Gastrocnemius medialis (tissue), 4 donors: ENCODE measurements around the gene SWT1. TPM values are rescaled to one million over a fixed set of nuclear protein-coding genes. Genes with fewer than 3 reads are reported as not detected.

ENCODE experiments used
- ATAC-seq, 2 donors: fragments of 150-250 bp; one replicate each; pipeline ENCODE4 v1.9.1; 2016
- DNase-seq, 2 donors: peaks; one replicate each; pipeline ENCODE4 v3.0.0-alpha.2; 2019
- H3K27ac ChIP-seq, 4 donors: fragments of 200-600 bp; sonication (generic); 1 replicate in 1 of 4; 2 replicates in 3 of 4; pipeline ENCODE4 v1.5.1; 2016 to 2018; ENCODE audit warnings: mild to moderate bottlenecking in 2 of 4, moderate library complexity in 1 of 4
- H3K27me3 ChIP-seq, 3 donors: fragments of 200-600 bp; sonication (generic) in 2 of 3; 1 replicate in 1 of 3; 2 replicates in 2 of 3; pipeline versions ENCODE4 v1.5.1 to v1.6.0; 2016 to 2019; ENCODE audit warnings: mild to moderate bottlenecking in 1 of 3, moderate library complexity in 1 of 3
- H3K36me3 ChIP-seq, 2 donors: fragments of 200-600 bp; sonication (generic) in 1 of 2; one replicate each; pipeline ENCODE4 v1.5.1; 2017 to 2018
- H3K4me1 ChIP-seq, 2 donors: fragments of 200-600 bp; sonication (generic) in 1 of 2; one replicate each; pipeline ENCODE4 v1.5.1; 2016 to 2017; ENCODE audit warnings: mild to moderate bottlenecking in 2 of 2
- H3K4me3 ChIP-seq, 4 donors: fragments of 200-600 bp; sonication (generic) in 3 of 4; 1 replicate in 1 of 4; 2 replicates in 3 of 4; pipeline ENCODE4 v1.5.1; 2016 to 2019; ENCODE audit warnings: mild to moderate bottlenecking in 2 of 4
- H3K9me3 ChIP-seq, 3 donors: fragments of 200-600 bp; sonication (generic) in 2 of 3; 1 replicate in 1 of 3; 2 replicates in 2 of 3; pipeline ENCODE4 v1.5.1; 2016 to 2019
- CTCF ChIP-seq, 5 experiments: fragments of 450-650 bp in 3 of 5; fragments of 200-600 bp in 2 of 5; sonication (generic) in 2 of 5; IDR thresholded peaks in 4 of 5; conservative IDR thresholded peaks in 1 of 5; 1 replicate in 4 of 5; 2 replicates in 1 of 5; pipeline ENCODE4 v1.5.1; 2016 to 2019; ENCODE audit warnings: antibody characterized with exemption in 5 of 5, mild to moderate bottlenecking in 3 of 5, moderate library complexity in 3 of 5
- POLR2A ChIP-seq, 2 donors: fragments of 450-650 bp; IDR thresholded peaks; one replicate each; pipeline ENCODE4 v1.6.1; 2017; ENCODE audit warnings: antibody characterized with exemption in 2 of 2, mild to moderate bottlenecking in 2 of 2, moderate library complexity in 2 of 2
- in situ Hi-C, 4 donors: fragments of 200-750 bp; cut with MboI; loops; one replicate each; pipeline versions ENCODE4 v1.15.0 to v1.8.0; 2017; ENCODE audit warnings: low sequenced_read_pairs in 4 of 4
- intact Hi-C: fragments of 100-400 bp; cut with DNase I; formaldehyde crosslinking; loops from one replicate; pipeline ENCODE4 v1.15.1; 2023; ENCODE audit warnings: low total_unique reads
- total RNA-seq, 4 donors: library from RNA; depleted of rRNA; stranded (reverse); fragments of >200 nt; gene quantifications; one replicate each; pipeline versions ENCODE4 v1.1.0 to v1.2.3, GENCODE V29; 2016

SWT1 gene
- total RNA-seq, 4 donors from 2014 or later, result 3.4 to 6.2 (median 4.6) TPM

DNA sequence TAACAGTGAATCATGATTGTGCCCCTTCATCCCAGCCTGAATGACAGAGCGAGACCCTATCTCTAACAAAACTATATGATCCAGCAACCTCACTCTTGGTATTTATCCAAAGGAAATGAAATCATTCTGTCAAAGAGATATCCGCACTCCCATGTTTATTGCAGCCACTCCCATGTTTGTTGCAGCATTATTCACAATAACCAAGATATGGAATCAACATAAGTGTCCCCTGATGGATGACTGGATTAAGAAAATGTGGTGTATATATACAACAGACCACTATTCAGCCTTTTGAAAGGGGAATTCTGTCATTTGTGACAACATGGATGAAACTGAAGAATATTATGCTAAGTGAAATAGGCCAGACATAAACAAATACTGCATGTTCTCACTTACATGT is 44.6 kb upstream of the SWT1 start:
- intact Hi-C loops (no loop called here), in situ Hi-C loops (no loop called here)
- TF ChIP-seq CTCF (IDR thresholded peaks at IDR 0.05 in 4 of 5, conservative IDR thresholded peaks at IDR 0.05 in 1 of 5) (no peak), POLR2A (IDR thresholded peaks at IDR 0.05) (no peak)
- Histone ChIP-seq H3K4me3 (no peak overlapping the region), H3K36me3 (no peaks in the 10 kb centered on the region), H3K27ac (no peak overlapping the region), H3K27me3 (no peaks in the 10 kb centered on the region), H3K9me3 (no peaks in the 10 kb centered on the region), H3K4me1 (no peaks in the 10 kb centered on the region)
- no peak for ATAC-seq
- DNase-seq, result no peak

DNA sequence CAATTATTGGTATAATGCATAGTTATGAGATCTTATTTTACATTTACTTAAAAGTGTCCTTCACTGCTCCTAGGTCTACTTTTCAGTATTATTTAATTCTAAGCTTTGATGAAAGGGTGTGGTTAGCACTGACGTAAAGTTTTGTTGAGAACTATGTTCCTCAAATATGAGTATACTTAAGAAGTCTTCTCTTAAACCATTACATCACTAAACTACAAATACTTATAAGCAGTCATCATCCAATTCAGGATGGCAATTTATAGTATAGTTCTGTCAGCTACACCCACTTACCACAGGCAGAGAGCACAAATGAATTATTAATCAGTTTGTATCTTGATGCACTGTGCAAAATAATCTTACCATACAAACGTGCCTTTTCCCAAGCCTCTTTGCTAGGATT is 27.3 kb upstream of the SWT1 start:
- Histone ChIP-seq H3K9me3 (no peaks in the 10 kb centered on the region), H3K4me1 (no peaks in the 10 kb centered on the region), H3K27ac (no peak overlapping the region), H3K36me3 (peaks cover 4 to 88% of the 10 kb centered on the region in 2 donors), H3K27me3 (no peaks in the 10 kb centered on the region), H3K4me3 (no peak overlapping the region)
- in situ Hi-C loops, result loop anchor here (25.0 kb wide), 2 partner anchors 1208 to 1233 kb away; no protein-coding TSS in a partner anchor
- ATAC-seq (no peak), DNase-seq (no peak)
- intact Hi-C loops, result no loop called here
- no peak for TF ChIP-seq CTCF (IDR thresholded peaks at IDR 0.05 in 4 of 5, conservative IDR thresholded peaks at IDR 0.05 in 1 of 5)
- no peak for TF ChIP-seq POLR2A (IDR thresholded peaks at IDR 0.05)

- DNase-seq, result no peak
- no peak overlapping the region for H3K27ac ChIP-seq
- in situ Hi-C loops (loop anchor here (25.0 kb wide), 2 partner anchors 1205 to 1230 kb away; no protein-coding TSS in a partner anchor), intact Hi-C loops (no loop called here)
- no peak overlapping the region for H3K4me3 ChIP-seq
- no peak for ATAC-seq
- no peaks in the 10 kb centered on the region for H3K27me3 ChIP-seq
- H3K4me1 ChIP-seq, result no peaks in the 10 kb centered on the region
- peaks cover 4 to 83% of the 10 kb centered on the region in 2 donors for H3K36me3 ChIP-seq
- H3K9me3 ChIP-seq, result no peaks in the 10 kb centered on the region
- no peak for TF ChIP-seq CTCF (IDR thresholded peaks at IDR 0.05 in 4 of 5, conservative IDR thresholded peaks at IDR 0.05 in 1 of 5)
Measured at GRCh38 chr1:185132534-185132933, 24.4 kb upstream of the SWT1 start.

DNA sequence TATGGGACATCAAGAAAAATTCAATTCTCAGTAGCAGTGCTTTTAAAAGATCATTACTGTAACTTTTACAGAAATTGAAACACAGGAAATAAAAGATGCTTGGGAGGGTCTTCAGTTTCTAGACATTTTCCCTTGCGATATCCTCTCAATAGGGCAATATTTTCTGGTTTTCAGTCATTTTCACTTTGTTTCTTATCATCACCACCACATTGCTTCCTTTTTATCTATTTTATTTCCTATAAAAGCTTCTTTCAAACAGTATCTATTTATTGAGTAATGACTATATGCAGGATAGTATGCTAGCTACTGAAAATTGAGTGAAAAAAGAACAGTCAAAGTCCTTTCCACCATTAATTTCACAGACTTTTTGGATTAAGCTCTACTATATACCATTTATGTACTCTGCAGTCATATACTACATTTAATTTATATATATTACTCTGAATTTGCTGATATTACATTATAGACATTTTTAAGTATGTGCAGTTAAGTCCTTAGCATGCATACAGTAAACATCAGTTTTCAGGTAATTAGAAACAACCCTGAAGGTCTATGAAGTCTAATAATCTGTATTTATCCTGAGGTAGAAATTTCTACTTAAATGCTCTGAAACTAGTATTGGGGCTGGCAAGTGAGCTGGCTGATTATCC is 18.9 kb upstream of the SWT1 start:
- Histone ChIP-seq H3K36me3 (peaks cover 0 to 66% of the 10 kb centered on the region in 2 donors), H3K4me3 (no peak overlapping the region), H3K27ac (no peak overlapping the region), H3K4me1 (no peaks in the 10 kb centered on the region), H3K9me3 (no peaks in the 10 kb centered on the region), H3K27me3 (no peaks in the 10 kb centered on the region)
- TF ChIP-seq POLR2A (IDR thresholded peaks at IDR 0.05) (no peak), CTCF (IDR thresholded peaks at IDR 0.05 in 4 of 5, conservative IDR thresholded peaks at IDR 0.05 in 1 of 5) (no peak)
- ATAC-seq (no peak), DNase-seq (no peak)
- intact Hi-C loops (no loop called here), in situ Hi-C loops (loop anchor here (25.0 kb wide), 2 partner anchors 1199 to 1224 kb away; no protein-coding TSS in a partner anchor)
